GM23338 (cell line): ENCODE results near the gene LRBA. TPM values are rescaled to one million over a fixed set of nuclear protein-coding genes. Genes with fewer than 3 reads are reported as not detected.

Experiments
- ATAC-seq: fragments of 200-7000 bp; cut with Tn5 transposase; 3 replicates; pipeline ENCODE4 v1.9.1; 2020
- DNase-seq: peaks from one replicate; pipeline ENCODE4 v3.0.0-alpha.2; 2015; ENCODE audit warnings: low spot score
- H2AFZ ChIP-seq: fragments of 200-600 bp; sonication (generic); 2 replicates; pipeline ENCODE4 v1.8.0; 2016; ENCODE audit warnings: antibody characterized with exemption, mild to moderate bottlenecking, moderate library complexity
- H3F3A ChIP-seq: fragments of 200-600 bp; sonication (generic); replicated peaks from 2 replicates; pipeline ENCODE4 v1.8.0; 2017; ENCODE audit warnings: antibody characterized with exemption, mixed run types, low read depth
- H3K27ac ChIP-seq: fragments of 200-600 bp; sonication (generic); 2 replicates; pipeline ENCODE4 v1.6.1; 2016; ENCODE audit warnings: low read depth
- H3K27me3 ChIP-seq: fragments of 200-600 bp; sonication (generic); 2 replicates; pipeline ENCODE4 v1.8.0; 2016; ENCODE audit warnings: mild to moderate bottlenecking, mixed run types, moderate library complexity; ENCODE audit not compliant: insufficient read depth
- H3K36me3 ChIP-seq: fragments of 200-600 bp; sonication (generic); 2 replicates; pipeline ENCODE4 v1.8.0; 2016; ENCODE audit warnings: mild to moderate bottlenecking; ENCODE audit not compliant: insufficient read depth
- H3K4me1 ChIP-seq: fragments of 200-600 bp; sonication (generic); 2 replicates; pipeline ENCODE4 v1.8.0; 2016; ENCODE audit warnings: mild to moderate bottlenecking, moderate library complexity; ENCODE audit not compliant: insufficient read depth
- H3K4me2 ChIP-seq: fragments of 200-600 bp; sonication (generic); 2 replicates; pipeline ENCODE4 v1.7.1; 2017; ENCODE audit warnings: mixed run types
- H3K4me3 ChIP-seq: fragments of 200-600 bp; sonication (generic); 2 replicates; pipeline ENCODE4 v1.6.1; 2016; ENCODE audit warnings: mixed run types
- H3K79me2 ChIP-seq: fragments of 200-600 bp; sonication (generic); replicated peaks from 2 replicates; pipeline ENCODE4 v1.8.0; 2017; ENCODE audit warnings: mild to moderate bottlenecking; ENCODE audit not compliant: insufficient read depth
- H3K9me2 ChIP-seq: fragments of 200-600 bp; sonication (generic); 2 replicates; pipeline ENCODE4 v1.8.0; 2017; ENCODE audit not compliant: insufficient read depth
- H4K20me1 ChIP-seq: fragments of 200-600 bp; sonication (generic); replicated peaks from 2 replicates; pipeline ENCODE4 v1.8.0; 2017; ENCODE audit warnings: mild to moderate bottlenecking; ENCODE audit not compliant: insufficient read depth
- H3K27ac Mint-ChIP-seq: 2 replicates; pipeline ENCODE4 v1.8.0; 2020; ENCODE audit warnings: inconsistent platforms, mild to moderate bottlenecking, moderate library complexity, mixed read lengths
- H3K27me3 Mint-ChIP-seq: 3 replicates; pipeline ENCODE4 v1.8.0; 2022; ENCODE audit warnings: low read depth, mild to moderate bottlenecking, moderate library complexity, mixed read lengths, inconsistent platforms; ENCODE audit not compliant: insufficient read depth, poor library complexity
- H3K36me3 Mint-ChIP-seq: 3 replicates; pipeline ENCODE4 v1.8.0; 2021; ENCODE audit warnings: low read depth, mild to moderate bottlenecking, inconsistent platforms, moderate library complexity, mixed read lengths
- H3K4me1 Mint-ChIP-seq: 3 replicates; pipeline ENCODE4 v1.8.0; 2020; ENCODE audit warnings: mild to moderate bottlenecking, inconsistent platforms, mixed read lengths
- H3K4me3 Mint-ChIP-seq: 3 replicates; pipeline ENCODE4 v1.8.0; 2021; ENCODE audit warnings: moderate library complexity, mild to moderate bottlenecking, inconsistent platforms, mixed read lengths
- H3K9me3 Mint-ChIP-seq: 3 replicates; pipeline ENCODE4 v1.8.0; 2020; ENCODE audit warnings: moderate library complexity, mild to moderate bottlenecking, inconsistent platforms, mixed read lengths
- CTCF ChIP-seq, 2 experiments: fragments of 200-600 bp in 1 of 2; sonication (generic) in 1 of 2; conservative IDR thresholded peaks; 2 replicates each; pipeline versions ENCODE4 v1.5.1 to v1.6.1; 2016 to 2017; ENCODE audit warnings: antibody characterized with exemption in 2 of 2, low read depth in 2 of 2, mild to moderate bottlenecking in 2 of 2, moderate library complexity in 1 of 2
- ETS1 ChIP-seq: IDR thresholded peaks from 2 replicates; pipeline ENCODE4 v1.6.1; 2016; ENCODE audit warnings: antibody characterized with exemption
- EZH2 ChIP-seq: fragments of 200-600 bp; sonication (generic); IDR thresholded peaks from one replicate; pipeline ENCODE4 v1.8.0; 2017; ENCODE audit warnings: antibody characterized with exemption, mild to moderate bottlenecking, low read depth; ENCODE audit not compliant: unreplicated experiment
- JUNB ChIP-seq: IDR thresholded peaks from one replicate; pipeline ENCODE4 v1.6.1; 2016; ENCODE audit warnings: antibody characterized with exemption; ENCODE audit not compliant: unreplicated experiment
- REST ChIP-seq: IDR thresholded peaks from one replicate; pipeline ENCODE4 v1.6.1; 2018; ENCODE audit warnings: antibody characterized with exemption; ENCODE audit not compliant: unreplicated experiment
- ZNF331 ChIP-seq: fragments of 250-450 bp; sonication (Bioruptor Pico); IDR thresholded peaks from 2 replicates; pipeline ENCODE4 v1.5.0; 2020; ENCODE audit warnings: low read depth, mild to moderate bottlenecking, moderate library complexity
- polyA plus RNA-seq: library from polyadenylated mRNA; unstranded; fragments of >200 nt; fragmentation: Nextera tagmentation; extraction: Ambion mirVana; gene quantifications from 2 replicates; pipeline ENCODE4 v1.2.1, GENCODE V29; 2016
- total RNA-seq: library from RNA; depleted of rRNA; stranded (reverse); fragments of >200 nt; shearing (Covaris generic); gene quantifications from 2 replicates; pipeline ENCODE4 v1.2.3, GENCODE V29; 2014

The LRBA gene
- total and polyA plus RNA-seq, 2 experiments from 2014 or later, result 23.3 to 126 TPM

- TF ChIP-seq REST (no peak), ETS1 (no peak), ZNF331 (CRISPR knock-in tag) (no peak)
Observed at GRCh38 chr4:150250293-150250997, 764.6 kb downstream of the LRBA start (continued).

GRCh38 chr4:150248181-150248580 lies 766.9 kb downstream of the LRBA start:
- Histone ChIP-seq H3F3A (no peaks in the 10 kb centered on the region), H3K79me2 (no peaks in the 10 kb centered on the region), H3K4me1 (peaks cover 19% of the 10 kb centered on the region), H3K4me3 (no peak overlapping the region), H3K27me3 (no peaks in the 10 kb centered on the region), H3K4me2 (no peak overlapping the region), H3K36me3 (no peaks in the 10 kb centered on the region), H2AFZ (no peak overlapping the region), H3K27ac (no peak overlapping the region), H3K9me2 (no peaks in the 10 kb centered on the region), H4K20me1 (no peaks in the 10 kb centered on the region)
- Mint-ChIP-seq H3K4me3 (no peak overlapping the region), H3K4me1 (peaks cover 17% of the 10 kb centered on the region; the same call in 2 of the 3 replicates), H3K27ac (no peak overlapping the region), H3K27me3 (peaks cover 14% of the 10 kb centered on the region), H3K36me3 (no peaks in the 10 kb centered on the region), H3K9me3 (peaks cover 2% of the 10 kb centered on the region; the same call in 2 of the 3 replicates)
- TF ChIP-seq EZH2 (no peak), CTCF (conservative IDR thresholded peaks at IDR 0.05; ENCODE audit: low read depth in 2 of 2) (peak in 1 of 2 experiments; percentile 40; a peak in 2 of 4 replicates), JUNB (no peak)
- ATAC-seq, result no peak
- DNase-seq, result no peak
